ENCODE results near the gene TEX2.

The TEX2 gene

DNA sequence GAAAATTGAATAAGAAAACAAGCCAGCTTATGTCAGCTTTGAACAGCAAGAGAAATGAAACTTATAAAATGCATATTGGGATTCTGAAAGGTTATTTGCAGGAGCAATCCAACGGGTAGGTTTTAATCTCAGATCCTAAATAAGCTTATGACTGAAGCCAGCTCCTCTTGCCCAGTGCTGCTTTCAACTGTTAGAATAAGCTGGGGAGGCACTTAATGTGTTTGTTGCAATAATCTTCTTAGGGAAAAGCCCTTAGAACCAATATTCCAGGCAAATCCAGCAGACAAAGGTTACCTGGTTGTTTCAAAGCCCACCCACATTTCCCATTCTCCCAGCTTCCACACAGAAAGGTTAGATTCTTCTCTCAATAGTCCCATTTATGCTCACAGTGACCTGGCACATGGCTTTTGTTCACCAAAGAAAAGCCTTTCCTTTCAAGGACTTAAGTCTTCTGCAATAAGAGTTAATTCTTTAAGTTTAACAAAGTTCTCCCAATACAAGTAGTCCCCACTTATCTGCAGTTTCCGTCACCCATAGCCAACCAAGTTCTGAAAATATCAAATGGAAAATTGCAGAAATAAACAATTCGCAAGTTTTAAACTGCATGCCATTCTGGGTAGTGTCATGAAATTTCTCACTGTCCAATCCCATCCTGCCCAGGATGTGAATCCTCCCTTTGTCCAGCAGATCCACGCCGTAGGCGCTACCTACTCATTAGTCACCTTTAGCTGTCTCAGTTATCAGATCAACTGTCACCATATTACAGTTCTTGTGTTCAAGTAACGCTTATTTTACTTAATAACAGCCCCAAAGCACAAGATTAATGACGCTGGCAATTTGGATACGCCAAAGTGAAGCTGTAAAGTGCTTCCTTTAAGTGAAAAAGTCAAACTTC lies 5.9 kb downstream of the TEX2 start:
- no peaks in the 10 kb centered on the region for H3K27me3 ChIP-seq (ENCODE audit: insufficient read depth, poor library complexity, severe bottlenecking)
- TF ChIP-seq GABPA (IDR thresholded peaks at IDR 0.05; ENCODE audit: low read depth) (no peak), SPI1 (IDR thresholded peaks at IDR 0.05; ENCODE audit: borderline replicate concordance, low read depth) (no peak)
- no peak overlapping the region for H3K27ac ChIP-seq (replicated peaks)
- no peak overlapping the region for H3K4me3 ChIP-seq (replicated peaks; ENCODE audit: insufficient read depth, low read length)
- DNase-seq (ENCODE audit: low read depth in 1 of 2, low spot score in 1 of 2): no peak

DNA sequence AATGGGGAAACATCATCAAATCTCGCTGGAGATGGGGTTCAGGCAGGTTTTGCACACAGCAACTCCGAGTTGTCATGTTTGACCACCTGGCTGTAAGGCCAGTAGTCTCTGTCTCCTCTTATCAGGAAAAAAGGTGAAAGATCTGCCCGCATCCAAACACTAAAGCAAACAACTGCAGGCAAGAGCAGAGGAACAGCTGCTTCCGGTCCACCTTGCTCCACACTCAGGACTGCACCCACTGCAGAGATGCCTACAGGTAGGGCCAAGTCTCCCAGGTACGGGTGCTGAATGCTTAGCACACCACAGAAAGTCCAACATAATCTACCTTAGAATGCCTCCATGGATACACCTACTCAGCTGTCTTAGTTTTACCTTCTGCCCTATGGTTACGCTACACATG lies 7.3 kb downstream of the TEX2 start:
- TF ChIP-seq, protein P1, sequence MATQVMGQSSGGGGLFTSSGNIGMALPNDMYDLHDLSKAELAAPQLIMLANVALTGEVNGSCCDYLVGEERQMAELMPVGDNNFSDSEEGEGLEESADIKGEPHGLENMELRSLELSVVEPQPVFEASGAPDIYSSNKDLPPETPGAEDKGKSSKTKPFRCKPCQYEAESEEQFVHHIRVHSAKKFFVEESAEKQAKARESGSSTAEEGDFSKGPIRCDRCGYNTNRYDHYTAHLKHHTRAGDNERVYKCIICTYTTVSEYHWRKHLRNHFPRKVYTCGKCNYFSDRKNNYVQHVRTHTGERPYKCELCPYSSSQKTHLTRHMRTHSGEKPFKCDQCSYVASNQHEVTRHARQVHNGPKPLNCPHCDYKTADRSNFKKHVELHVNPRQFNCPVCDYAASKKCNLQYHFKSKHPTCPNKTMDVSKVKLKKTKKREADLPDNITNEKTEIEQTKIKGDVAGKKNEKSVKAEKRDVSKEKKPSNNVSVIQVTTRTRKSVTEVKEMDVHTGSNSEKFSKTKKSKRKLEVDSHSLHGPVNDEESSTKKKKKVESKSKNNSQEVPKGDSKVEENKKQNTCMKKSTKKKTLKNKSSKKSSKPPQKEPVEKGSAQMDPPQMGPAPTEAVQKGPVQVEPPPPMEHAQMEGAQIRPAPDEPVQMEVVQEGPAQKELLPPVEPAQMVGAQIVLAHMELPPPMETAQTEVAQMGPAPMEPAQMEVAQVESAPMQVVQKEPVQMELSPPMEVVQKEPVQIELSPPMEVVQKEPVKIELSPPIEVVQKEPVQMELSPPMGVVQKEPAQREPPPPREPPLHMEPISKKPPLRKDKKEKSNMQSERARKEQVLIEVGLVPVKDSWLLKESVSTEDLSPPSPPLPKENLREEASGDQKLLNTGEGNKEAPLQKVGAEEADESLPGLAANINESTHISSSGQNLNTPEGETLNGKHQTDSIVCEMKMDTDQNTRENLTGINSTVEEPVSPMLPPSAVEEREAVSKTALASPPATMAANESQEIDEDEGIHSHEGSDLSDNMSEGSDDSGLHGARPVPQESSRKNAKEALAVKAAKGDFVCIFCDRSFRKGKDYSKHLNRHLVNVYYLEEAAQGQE (IDR thresholded peaks at IDR 0.05; ENCODE audit: insufficient replicate concordance, low read depth): no peak
- no peak for TF ChIP-seq POLR2AphosphoS5 (IDR thresholded peaks at IDR 0.05; ENCODE audit: low read depth)
- TF ChIP-seq GABPA (IDR thresholded peaks at IDR 0.05; ENCODE audit: low read depth): no peak
- TF ChIP-seq SPI1 (IDR thresholded peaks at IDR 0.05; ENCODE audit: borderline replicate concordance, low read depth): no peak
- TF ChIP-seq, protein P2, sequence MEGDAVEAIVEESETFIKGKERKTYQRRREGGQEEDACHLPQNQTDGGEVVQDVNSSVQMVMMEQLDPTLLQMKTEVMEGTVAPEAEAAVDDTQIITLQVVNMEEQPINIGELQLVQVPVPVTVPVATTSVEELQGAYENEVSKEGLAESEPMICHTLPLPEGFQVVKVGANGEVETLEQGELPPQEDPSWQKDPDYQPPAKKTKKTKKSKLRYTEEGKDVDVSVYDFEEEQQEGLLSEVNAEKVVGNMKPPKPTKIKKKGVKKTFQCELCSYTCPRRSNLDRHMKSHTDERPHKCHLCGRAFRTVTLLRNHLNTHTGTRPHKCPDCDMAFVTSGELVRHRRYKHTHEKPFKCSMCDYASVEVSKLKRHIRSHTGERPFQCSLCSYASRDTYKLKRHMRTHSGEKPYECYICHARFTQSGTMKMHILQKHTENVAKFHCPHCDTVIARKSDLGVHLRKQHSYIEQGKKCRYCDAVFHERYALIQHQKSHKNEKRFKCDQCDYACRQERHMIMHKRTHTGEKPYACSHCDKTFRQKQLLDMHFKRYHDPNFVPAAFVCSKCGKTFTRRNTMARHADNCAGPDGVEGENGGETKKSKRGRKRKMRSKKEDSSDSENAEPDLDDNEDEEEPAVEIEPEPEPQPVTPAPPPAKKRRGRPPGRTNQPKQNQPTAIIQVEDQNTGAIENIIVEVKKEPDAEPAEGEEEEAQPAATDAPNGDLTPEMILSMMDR (IDR thresholded peaks at IDR 0.05; ENCODE audit: insufficient read depth, low read length): no peak
- Histone ChIP-seq H3K27ac (replicated peaks) (no peak overlapping the region), H3K27me3 (ENCODE audit: insufficient read depth, poor library complexity, severe bottlenecking) (no peaks in the 10 kb centered on the region), H3K4me3 (replicated peaks; ENCODE audit: insufficient read depth, low read length) (no peak overlapping the region)
- DNase-seq (ENCODE audit: low read depth in 1 of 2, low spot score in 1 of 2): no peak

DNA sequence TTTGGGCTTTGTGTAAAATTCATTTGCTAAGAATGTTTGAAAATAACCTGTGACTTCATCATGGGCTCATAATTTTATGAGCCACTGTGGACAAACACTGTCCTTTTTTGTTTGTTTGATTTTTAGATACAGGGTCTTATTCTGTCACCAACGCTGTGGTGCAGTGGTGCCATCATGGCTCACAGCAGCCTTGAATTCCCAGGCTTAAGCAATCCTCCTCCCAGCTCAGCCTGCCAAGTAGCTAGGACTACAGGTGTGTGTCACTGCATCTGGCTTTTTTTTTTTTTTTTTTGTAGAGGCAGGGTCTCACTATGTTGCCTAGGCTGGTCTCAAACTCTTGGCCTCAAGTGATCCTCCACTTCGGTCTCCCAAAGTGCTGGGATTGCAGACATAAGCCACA lies 8.3 kb downstream of the TEX2 start:
- DNase-seq (ENCODE audit: low read depth in 1 of 2, low spot score in 1 of 2): no peak
- H3K27me3 ChIP-seq (ENCODE audit: insufficient read depth, poor library complexity, severe bottlenecking): no peaks in the 10 kb centered on the region
- no peak overlapping the region for H3K4me3 ChIP-seq (replicated peaks; ENCODE audit: insufficient read depth, low read length)
- no peak overlapping the region for H3K27ac ChIP-seq (replicated peaks)
- TF ChIP-seq, protein P2 (IDR thresholded peaks at IDR 0.05; ENCODE audit: insufficient read depth, low read length): no peak
- TF ChIP-seq SPI1 (IDR thresholded peaks at IDR 0.05; ENCODE audit: borderline replicate concordance, low read depth): no peak

DNA sequence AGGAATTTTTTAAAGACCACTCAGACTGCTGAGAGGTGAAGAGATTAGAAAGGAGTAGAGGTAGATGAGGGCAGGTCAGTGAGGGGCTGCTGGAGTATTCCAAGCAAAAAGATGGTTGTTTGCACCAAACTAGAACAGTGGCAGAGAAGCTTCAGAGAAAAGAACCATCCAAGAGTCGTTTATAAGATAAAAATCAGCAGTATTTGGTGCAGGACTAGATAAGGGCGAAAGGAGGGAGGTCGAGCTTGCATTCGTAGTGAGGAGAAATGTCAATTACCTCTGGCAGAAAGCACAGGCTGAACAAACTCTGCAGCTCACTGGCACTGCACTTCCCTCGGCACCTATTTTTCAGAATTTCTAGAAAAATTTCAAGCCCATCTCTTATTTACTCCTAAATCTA lies 9.6 kb downstream of the TEX2 start:
- Histone ChIP-seq H3K4me3 (replicated peaks; ENCODE audit: insufficient read depth, low read length) (no peak overlapping the region), H3K27ac (replicated peaks) (no peak overlapping the region), H3K27me3 (ENCODE audit: insufficient read depth, poor library complexity, severe bottlenecking) (no peaks in the 10 kb centered on the region)
- no peak for TF ChIP-seq SPI1 (IDR thresholded peaks at IDR 0.05; ENCODE audit: borderline replicate concordance, low read depth)
- no peak for TF ChIP-seq GABPA (IDR thresholded peaks at IDR 0.05; ENCODE audit: low read depth)
- TF ChIP-seq, protein P2 (IDR thresholded peaks at IDR 0.05; ENCODE audit: insufficient read depth, low read length): no peak
- no peak for DNase-seq (ENCODE audit: low read depth in 1 of 2, low spot score in 1 of 2)

DNA sequence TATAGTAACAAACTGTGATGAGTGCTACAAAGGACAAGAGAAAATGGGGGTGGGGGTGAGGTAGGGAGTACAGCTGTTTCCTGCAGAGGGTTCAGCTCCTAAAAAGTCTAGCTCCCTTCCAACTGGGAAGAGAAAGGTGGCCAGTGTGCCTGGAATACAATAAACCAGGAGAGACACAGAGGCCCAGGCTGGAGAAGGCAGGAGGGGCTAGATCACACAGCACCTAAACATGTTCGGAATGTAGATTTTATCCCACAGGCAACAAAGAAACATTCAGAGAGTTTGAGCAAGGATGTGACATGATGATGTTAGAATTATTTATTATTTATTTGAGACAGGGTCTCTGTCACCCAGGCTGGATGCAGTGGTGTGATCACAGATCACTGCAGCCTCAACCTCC lies 10.2 kb downstream of the TEX2 start:
- H3K4me3 ChIP-seq (replicated peaks; ENCODE audit: insufficient read depth, low read length): no peak overlapping the region
- no peak for DNase-seq (ENCODE audit: low read depth in 1 of 2, low spot score in 1 of 2)
- no peaks in the 10 kb centered on the region for H3K27me3 ChIP-seq (ENCODE audit: insufficient read depth, poor library complexity, severe bottlenecking)
- no peak overlapping the region for H3K27ac ChIP-seq (replicated peaks)
- TF ChIP-seq, protein P1 (IDR thresholded peaks at IDR 0.05; ENCODE audit: insufficient replicate concordance, low read depth): no peak
- TF ChIP-seq, protein P2 (IDR thresholded peaks at IDR 0.05; ENCODE audit: insufficient read depth, low read length): no peak
- no peak for TF ChIP-seq GABPA (IDR thresholded peaks at IDR 0.05; ENCODE audit: low read depth)
- TF ChIP-seq POLR2AphosphoS5 (IDR thresholded peaks at IDR 0.05; ENCODE audit: low read depth): no peak
- no peak for TF ChIP-seq SPI1 (IDR thresholded peaks at IDR 0.05; ENCODE audit: borderline replicate concordance, low read depth)

Measured in HL-60 (cell line).